ENCODE data around the gene MGAT5B. TPM values are rescaled to one million over a fixed set of nuclear protein-coding genes. Genes with fewer than 3 reads are reported as not detected.

MGAT5B gene
- total and polyA plus RNA-seq, 2 experiments from 2014 or later: 1.6 to 10.0 TPM

- Histone ChIP-seq H2AFZ (no peak overlapping the region), H3F3A (replicated peaks; ENCODE audit: low read depth) (no peaks in the 10 kb centered on the region), H3K36me3 (ENCODE audit: insufficient read depth) (no peaks in the 10 kb centered on the region), H3K4me1 (ENCODE audit: insufficient read depth) (peaks cover 35% of the 10 kb centered on the region), H3K4me3 (no peak overlapping the region), H4K20me1 (replicated peaks; ENCODE audit: insufficient read depth) (no peaks in the 10 kb centered on the region), H3K27ac (ENCODE audit: low read depth) (no peak overlapping the region), H3K9me2 (ENCODE audit: insufficient read depth) (no peaks in the 10 kb centered on the region), H3K4me2 (no peak overlapping the region), H3K27me3 (ENCODE audit: insufficient read depth) (no peaks in the 10 kb centered on the region), H3K79me2 (replicated peaks; ENCODE audit: insufficient read depth) (no peaks in the 10 kb centered on the region)
- peaks cover 11% of the 10 kb centered on the region for H3K27me3 Mint-ChIP-seq (ENCODE audit: insufficient read depth, low read depth, poor library complexity)
- no peaks in the 10 kb centered on the region for H3K36me3 Mint-ChIP-seq (ENCODE audit: low read depth)
- TF ChIP-seq ZNF114 (CRISPR knock-in tag; IDR thresholded peaks at IDR 0.05) (no peak), ETS1 (IDR thresholded peaks at IDR 0.05) (no peak), STAT1 (IDR thresholded peaks at IDR 0.05; ENCODE audit: unreplicated experiment) (no peak), EZH2 (IDR thresholded peaks at IDR 0.05; ENCODE audit: low read depth, unreplicated experiment) (no peak), NANOG (IDR thresholded peaks at IDR 0.05; ENCODE audit: borderline replicate concordance) (no peak), POLR2AphosphoS5 (IDR thresholded peaks at IDR 0.05; ENCODE audit: low read depth) (no peak)
- ATAC-seq (no peak), DNase-seq (ENCODE audit: low spot score) (no peak)
- H3K4me1 Mint-ChIP-seq: peaks cover 33% of the 10 kb centered on the region
- no peaks in the 10 kb centered on the region for H3K9me3 Mint-ChIP-seq
- H3K27ac Mint-ChIP-seq: no peak overlapping the region
- no peak overlapping the region for H3K4me3 Mint-ChIP-seq
Observed at GRCh38 chr17:76994237-76994637, 126.0 kb downstream of the MGAT5B start.

DNA sequence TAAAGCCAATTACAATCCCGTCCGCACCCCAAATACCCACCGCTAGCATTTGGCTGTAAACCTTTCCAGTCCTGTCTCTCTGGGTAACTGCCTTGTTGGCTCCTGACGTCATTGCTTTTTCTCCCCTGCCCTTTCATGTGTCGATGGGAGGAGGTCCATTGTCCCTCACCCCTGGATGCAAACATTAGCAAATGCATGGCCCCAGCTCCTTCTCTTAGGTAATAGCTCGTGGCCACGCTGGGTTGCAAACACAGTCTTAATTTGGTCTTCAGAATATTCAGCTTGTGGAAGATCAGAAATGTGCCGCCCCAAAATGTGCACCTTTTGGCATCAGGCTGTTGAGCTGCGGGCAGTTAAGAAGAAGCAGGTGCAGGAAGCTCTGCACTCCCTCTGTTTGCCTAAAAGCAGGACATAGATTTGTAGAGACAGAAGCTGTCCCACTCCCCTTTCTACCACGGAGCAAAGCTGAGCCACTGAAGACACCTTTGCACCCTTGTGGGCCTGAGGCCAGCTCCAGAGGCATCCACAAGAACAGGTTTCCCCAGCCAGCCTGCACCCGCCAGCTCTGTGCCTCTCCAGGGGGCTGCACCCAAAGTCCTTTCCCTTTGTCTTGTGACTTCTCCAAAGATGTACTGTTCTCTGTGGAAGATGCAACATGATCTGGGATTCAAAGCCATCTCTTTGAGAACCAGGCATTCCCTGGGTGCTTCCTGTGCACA is 127.3 kb downstream of the MGAT5B start:
- ATAC-seq: peak; percentile 83

More for the DNA sequence above, 127.3 kb downstream of the MGAT5B start:
- Mint-ChIP-seq H3K36me3 (ENCODE audit: low read depth) (no peaks in the 10 kb centered on the region), H3K9me3 (no peaks in the 10 kb centered on the region), H3K4me3 (peak overlapping the region; percentile 20; the same call in 1 of the 3 replicates), H3K4me1 (peaks cover 33% of the 10 kb centered on the region), H3K27ac (peak overlapping the region; percentile 61; the same call in 1 of the 2 replicates), H3K27me3 (ENCODE audit: insufficient read depth, low read depth, poor library complexity) (peaks cover 11% of the 10 kb centered on the region)
- peak overlapping the region; percentile 52; the same call in 1 of the 2 replicates for H3K4me2 ChIP-seq
- no peaks in the 10 kb centered on the region for H3K9me2 ChIP-seq (ENCODE audit: insufficient read depth)
- peak; percentile 85 for TF ChIP-seq CREB1 (CRISPR knock-in tag; IDR thresholded peaks at IDR 0.05; ENCODE audit: low read depth)
- no peak for TF ChIP-seq NANOG (IDR thresholded peaks at IDR 0.05; ENCODE audit: borderline replicate concordance)
- H3F3A ChIP-seq (replicated peaks; ENCODE audit: low read depth): no peaks in the 10 kb centered on the region
- no peaks in the 10 kb centered on the region for H3K36me3 ChIP-seq (ENCODE audit: insufficient read depth)
- H3K79me2 ChIP-seq (replicated peaks; ENCODE audit: insufficient read depth): no peaks in the 10 kb centered on the region
- no peak overlapping the region for H3K27ac ChIP-seq (ENCODE audit: low read depth)
- H3K4me1 ChIP-seq (ENCODE audit: insufficient read depth): peaks cover 33% of the 10 kb centered on the region
- no peaks in the 10 kb centered on the region for H3K27me3 ChIP-seq (ENCODE audit: insufficient read depth)
- H2AFZ ChIP-seq: peak overlapping the region; percentile 66
- DNase-seq (ENCODE audit: low spot score): peak; percentile 65
- H3K4me3 ChIP-seq: no peak overlapping the region
- H4K20me1 ChIP-seq (replicated peaks; ENCODE audit: insufficient read depth): no peaks in the 10 kb centered on the region
